ENCODE measurements around the gene PPP1R16B.

Gene PPP1R16B

DNA sequence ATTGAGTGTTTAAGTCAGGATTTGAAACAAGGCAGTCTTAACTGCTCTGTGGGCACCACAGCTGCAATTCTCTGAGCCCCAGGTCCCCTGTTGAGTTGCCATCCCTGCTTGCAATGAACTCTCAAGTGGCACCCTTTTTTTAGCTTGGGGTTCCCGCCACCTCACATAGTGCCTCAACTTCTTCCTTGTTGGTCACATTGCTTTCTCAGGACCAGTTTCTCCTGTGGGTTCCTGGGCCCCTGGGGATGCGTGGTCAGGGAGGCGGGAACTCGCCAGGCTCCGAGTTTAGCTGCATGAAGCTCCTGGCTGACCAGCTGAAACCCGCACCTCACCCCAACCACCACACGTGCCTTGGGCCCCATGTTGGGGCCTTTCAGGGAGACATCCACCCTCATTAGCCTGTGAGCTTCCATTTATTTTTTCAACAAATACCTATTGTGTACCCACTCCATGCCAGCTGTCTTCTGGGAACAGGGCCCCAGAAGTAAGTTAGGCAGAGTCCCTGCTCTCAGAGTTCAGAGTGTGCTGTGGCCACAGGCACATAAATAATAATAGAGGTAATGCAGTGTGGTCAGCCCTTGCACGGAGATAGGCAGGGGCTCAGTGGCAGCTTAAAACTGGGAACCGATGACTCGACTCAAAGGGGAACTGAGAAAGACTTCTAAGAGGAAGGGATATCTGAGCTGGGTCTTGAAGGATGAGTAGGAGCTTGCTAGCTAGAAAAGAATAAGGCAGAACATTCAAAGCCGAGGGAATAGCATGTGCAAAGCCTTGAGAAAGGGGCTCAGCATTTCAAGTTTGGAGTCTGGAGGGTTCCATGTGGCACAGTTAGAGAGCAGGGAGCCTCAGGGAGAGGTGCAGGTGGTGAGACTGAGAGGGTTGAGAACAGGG, 86.8 kb downstream of the PPP1R16B start:
- Histone ChIP-seq H3K9ac (ENCODE audit: low read depth, low read length, poor library complexity) (no peak overlapping the region), H3K27ac (replicated peaks; ENCODE audit: low read length) (no peak overlapping the region), H3K4me2 (ENCODE audit: insufficient read depth, low read length, poor library complexity, severe bottlenecking) (no peak overlapping the region), H4K8ac (ENCODE audit: low read depth, low read length) (no peak overlapping the region), H3K27me3 (ENCODE audit: control insufficient read depth in 3 of 3, insufficient read depth in 3 of 3, low read depth in 1 of 3, low read length in 3 of 3) (no peaks in the 10 kb centered on the region), H3K4me3 (ENCODE audit: low read length in 2 of 2) (no peak overlapping the region), H2BK5ac (ENCODE audit: low read length) (no peak overlapping the region), H3K9me3 (replicated peaks in 1 of 2; ENCODE audit: control insufficient read depth in 2 of 2, insufficient read depth in 1 of 2, low read depth in 1 of 2, low read length in 2 of 2) (no peaks in the 10 kb centered on the region), H2AK5ac (ENCODE audit: low read depth, low read length) (no peak overlapping the region), H2BK120ac (ENCODE audit: low read depth, low read length) (no peak overlapping the region), H2BK15ac (ENCODE audit: low read length) (no peak overlapping the region), H3K79me1 (ENCODE audit: low read depth, low read length) (no peaks in the 10 kb centered on the region), H3K4me1 (ENCODE audit: control insufficient read depth in 2 of 2, insufficient read depth in 1 of 2, low read depth in 1 of 2, low read length in 2 of 2) (peaks cover 10% of the 10 kb centered on the region in 2 donors), H3K23ac (ENCODE audit: low read depth, low read length, poor library complexity) (no peak overlapping the region), H4K91ac (ENCODE audit: low read depth, low read length, poor library complexity) (no peak overlapping the region), H3K36me3 (replicated peaks in 1 of 2; ENCODE audit: control insufficient read depth in 2 of 2, insufficient read depth in 2 of 2, low read length in 2 of 2) (peaks cover 0 to under 1% of the 10 kb centered on the region in 2 donors), H2BK12ac (ENCODE audit: low read length) (no peak overlapping the region), H3K18ac (ENCODE audit: low read length) (no peak overlapping the region), H3K4ac (ENCODE audit: low read length) (no peak overlapping the region), H3K14ac (ENCODE audit: low read length) (no peak overlapping the region), H2AFZ (ENCODE audit: low read length) (no peak overlapping the region)
- WGBS, 2 donors (ENCODE audit: extremely low coverage in 2 of 2, insufficient read length in 2 of 2, insufficient replicate concordance in 1 of 2): no CpG with 5 or more reads among the region's 11 CpGs
- DNase-seq (ENCODE audit: low spot score): no peak

DNA sequence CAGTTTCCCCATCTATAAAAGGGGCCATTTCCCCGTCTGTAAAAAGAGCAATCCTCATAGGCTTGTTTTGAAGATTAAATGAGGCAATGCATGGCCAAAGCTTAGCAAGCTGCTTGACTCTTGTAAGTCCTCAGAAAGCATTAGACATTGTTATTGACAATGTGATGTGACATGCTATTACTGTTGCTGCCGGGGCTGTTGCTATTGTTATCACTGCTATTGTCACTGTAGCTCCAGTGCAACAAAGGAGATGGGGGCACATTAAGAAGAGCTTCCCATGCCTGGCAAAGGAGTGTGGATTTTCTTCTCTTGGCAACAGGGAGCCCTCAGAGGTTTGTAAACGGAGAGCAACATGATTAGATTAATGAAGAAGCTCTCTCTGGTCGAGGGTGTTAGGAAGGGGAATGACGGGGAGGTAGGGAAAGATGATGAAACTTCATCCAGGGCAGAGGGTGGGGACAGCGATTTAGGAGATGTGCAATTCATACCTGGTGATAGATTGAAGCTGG, 87.6 kb downstream of the PPP1R16B start:
- Histone ChIP-seq H3K27me3 (ENCODE audit: control insufficient read depth in 3 of 3, insufficient read depth in 3 of 3, low read depth in 1 of 3, low read length in 3 of 3) (no peaks in the 10 kb centered on the region), H3K4me1 (ENCODE audit: control insufficient read depth in 2 of 2, insufficient read depth in 1 of 2, low read depth in 1 of 2, low read length in 2 of 2) (peaks cover 10% of the 10 kb centered on the region in 2 donors), H2BK15ac (ENCODE audit: low read length) (no peak overlapping the region), H3K4ac (ENCODE audit: low read length) (no peak overlapping the region), H3K14ac (ENCODE audit: low read length) (no peak overlapping the region), H3K4me3 (ENCODE audit: low read length in 2 of 2) (no peak overlapping the region), H3K23ac (ENCODE audit: low read depth, low read length, poor library complexity) (no peak overlapping the region), H3K36me3 (replicated peaks in 1 of 2; ENCODE audit: control insufficient read depth in 2 of 2, insufficient read depth in 2 of 2, low read length in 2 of 2) (peaks cover 0 to 9% of the 10 kb centered on the region in 2 donors), H3K9ac (ENCODE audit: low read depth, low read length, poor library complexity) (no peak overlapping the region), H3K18ac (ENCODE audit: low read length) (no peak overlapping the region), H2AFZ (ENCODE audit: low read length) (no peak overlapping the region), H4K91ac (ENCODE audit: low read depth, low read length, poor library complexity) (no peak overlapping the region), H3K79me1 (ENCODE audit: low read depth, low read length) (no peaks in the 10 kb centered on the region), H3K4me2 (ENCODE audit: insufficient read depth, low read length, poor library complexity, severe bottlenecking) (no peak overlapping the region), H2BK12ac (ENCODE audit: low read length) (no peak overlapping the region), H4K8ac (ENCODE audit: low read depth, low read length) (no peak overlapping the region), H2AK5ac (ENCODE audit: low read depth, low read length) (no peak overlapping the region), H2BK5ac (ENCODE audit: low read length) (no peak overlapping the region), H3K27ac (replicated peaks; ENCODE audit: low read length) (no peak overlapping the region), H2BK120ac (ENCODE audit: low read depth, low read length) (no peak overlapping the region), H3K9me3 (replicated peaks in 1 of 2; ENCODE audit: control insufficient read depth in 2 of 2, insufficient read depth in 1 of 2, low read depth in 1 of 2, low read length in 2 of 2) (no peaks in the 10 kb centered on the region)
- WGBS, 2 donors (ENCODE audit: extremely low coverage in 2 of 2, insufficient read length in 2 of 2, insufficient replicate concordance in 1 of 2): no CpG with 5 or more reads among the region's 6 CpGs
- DNase-seq (ENCODE audit: low spot score): no peak

DNA sequence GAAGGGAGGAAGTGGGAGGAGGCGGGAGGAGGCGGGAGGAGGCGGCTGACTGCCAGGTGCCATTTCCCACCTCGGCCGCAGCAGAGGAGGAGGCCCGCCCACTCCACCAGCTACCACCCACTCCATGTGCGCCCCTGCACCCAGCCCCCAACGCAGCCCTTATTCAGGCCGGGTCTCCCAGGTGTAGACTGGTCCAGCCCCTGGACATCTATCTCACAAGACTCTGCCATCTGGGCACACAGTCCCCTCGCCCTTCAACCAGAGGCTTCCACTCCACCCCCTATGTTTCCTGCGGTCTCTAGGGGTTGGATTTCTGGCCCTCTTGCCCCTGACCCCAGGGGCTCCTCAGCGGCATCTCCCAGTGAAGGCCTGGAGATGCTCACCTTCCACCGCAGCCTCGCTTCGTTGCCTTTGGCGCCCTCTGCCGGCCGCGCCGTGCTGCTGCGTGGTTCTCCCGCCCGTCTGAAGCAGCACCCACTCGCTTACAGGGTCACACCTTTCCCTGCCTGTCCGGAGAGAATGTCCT, 88.1 kb downstream of the PPP1R16B start:
- Histone ChIP-seq H3K23ac (ENCODE audit: low read depth, low read length, poor library complexity) (peak overlapping the region; percentile 0), H3K4me3 (ENCODE audit: low read length in 2 of 2) (no peak overlapping the region), H2BK5ac (ENCODE audit: low read length) (no peak overlapping the region), H3K9me3 (replicated peaks in 1 of 2; ENCODE audit: control insufficient read depth in 2 of 2, insufficient read depth in 1 of 2, low read depth in 1 of 2, low read length in 2 of 2) (no peaks in the 10 kb centered on the region), H4K8ac (ENCODE audit: low read depth, low read length) (no peak overlapping the region), H3K18ac (ENCODE audit: low read length) (no peak overlapping the region), H2BK120ac (ENCODE audit: low read depth, low read length) (no peak overlapping the region), H2AK5ac (ENCODE audit: low read depth, low read length) (no peak overlapping the region), H3K4ac (ENCODE audit: low read length) (no peak overlapping the region), H3K14ac (ENCODE audit: low read length) (no peak overlapping the region), H2AFZ (ENCODE audit: low read length) (no peak overlapping the region), H3K9ac (ENCODE audit: low read depth, low read length, poor library complexity) (no peak overlapping the region), H3K27me3 (ENCODE audit: control insufficient read depth in 3 of 3, insufficient read depth in 3 of 3, low read depth in 1 of 3, low read length in 3 of 3) (no peaks in the 10 kb centered on the region), H3K27ac (replicated peaks; ENCODE audit: low read length) (no peak overlapping the region), H3K36me3 (replicated peaks in 1 of 2; ENCODE audit: control insufficient read depth in 2 of 2, insufficient read depth in 2 of 2, low read length in 2 of 2) (peaks cover 0 to 10% of the 10 kb centered on the region in 2 donors), H2BK15ac (ENCODE audit: low read length) (no peak overlapping the region), H3K4me1 (ENCODE audit: control insufficient read depth in 2 of 2, insufficient read depth in 1 of 2, low read depth in 1 of 2, low read length in 2 of 2) (peaks cover 10% of the 10 kb centered on the region in 2 donors), H3K4me2 (ENCODE audit: insufficient read depth, low read length, poor library complexity, severe bottlenecking) (peak overlapping the region; percentile 22), H3K79me1 (ENCODE audit: low read depth, low read length) (no peaks in the 10 kb centered on the region), H2BK12ac (ENCODE audit: low read length) (no peak overlapping the region), H4K91ac (ENCODE audit: low read depth, low read length, poor library complexity) (no peak overlapping the region)
- DNase-seq (ENCODE audit: low spot score): peak; percentile 58
- WGBS, 2 donors (ENCODE audit: extremely low coverage in 2 of 2, insufficient read length in 2 of 2, insufficient replicate concordance in 1 of 2): no CpG with 5 or more reads among the region's 25 CpGs

Data from neuronal stem cell (in vitro differentiated cells).